Endothelial cell of umbilical vein (primary cell): ENCODE results near the gene WDR37. TPM values are rescaled to one million over a fixed set of nuclear protein-coding genes. Genes with fewer than 3 reads are reported as not detected.

Experiments used
- BruUV-seq: library from RNA; stranded (reverse); fragments of 400-500 nt; replicated peaks from 2 replicates; lab custom pipeline; 2021; lab: Mats Ljungman, UMichigan
- CTCF ChIA-PET: fragments of 300-600, 350-600 bp; sonication (Branson Sonifier 250); formaldehyde crosslinking; loops from one replicate; lab custom pipeline; 2021; ENCODE audit warnings: antibody characterized with exemption, inconsistent platforms; lab: Charles Lee
- POLR2A ChIA-PET: fragments of 300-600, 350-600 bp; sonication (Branson Sonifier 250); formaldehyde crosslinking; loops from one replicate; lab custom pipeline; 2021; ENCODE audit warnings: antibody characterized with exemption, inconsistent platforms; lab: Charles Lee
- DNase-seq: peaks from one replicate; pipeline ENCODE4 v3.0.0-alpha.2; 2011; ENCODE audit warnings: low read depth, low spot score
- FAIRE-seq: peaks from 2 replicates; lab custom pipeline; 2011; peaks lifted over from hg19 to GRCh38; lab: Jason Lieb, UNC
- H2AFZ ChIP-seq: 2 replicates; pipeline ENCODE4 v1.6.0; 2012; ENCODE audit warnings: low read depth, low read length, control low read depth, inconsistent platforms
- H3K27ac ChIP-seq: 2 replicates; pipeline ENCODE4 v1.5.1; 2011; ENCODE audit warnings: low read depth, mild to moderate bottlenecking, control low read depth, low read length, moderate library complexity; ENCODE audit not compliant: insufficient read depth
- H3K27me3 ChIP-seq, 2 experiments: 2 replicates each; pipeline versions ENCODE4 v1.6.0 to v1.6.1; 2011; ENCODE audit warnings: low read length in 2 of 2, mixed read lengths in 1 of 2; ENCODE audit not compliant: control insufficient read depth in 2 of 2, insufficient read depth in 2 of 2
- H3K36me3 ChIP-seq, 2 experiments: 2 replicates in 1 of 2; 3 replicates in 1 of 2; pipeline ENCODE4 v1.5.1; 2011; ENCODE audit warnings: low read length in 2 of 2, mild to moderate bottlenecking in 1 of 2, moderate library complexity in 1 of 2; ENCODE audit not compliant: control insufficient read depth in 2 of 2, insufficient read depth in 2 of 2; ENCODE audit errors: extremely low read depth in 1 of 2
- H3K4me1 ChIP-seq: 3 replicates; pipeline ENCODE4 v1.5.1; 2011; ENCODE audit warnings: mild to moderate bottlenecking, low read length; ENCODE audit not compliant: control insufficient read depth, insufficient read depth; ENCODE audit errors: extremely low read depth
- H3K4me2 ChIP-seq: 2 replicates; pipeline ENCODE4 v1.6.1; 2011; ENCODE audit warnings: low read length, control low read depth, mixed read lengths; ENCODE audit not compliant: insufficient read depth
- H3K4me3 ChIP-seq, 3 experiments: fragments of 200-600 bp in 1 of 3; sonication (generic), shearing (Covaris generic) in 1 of 3; replicated peaks in 1 of 3; 2 replicates each; pipeline ENCODE4 v1.5.1; 2011 to 2016; ENCODE audit warnings: control low read depth in 3 of 3, low read length in 3 of 3, mild to moderate bottlenecking in 2 of 3, inconsistent platforms in 1 of 3, low read depth in 1 of 3, moderate library complexity in 1 of 3; ENCODE audit not compliant: insufficient read depth in 1 of 3
- H3K79me2 ChIP-seq: 2 replicates; pipeline ENCODE4 v1.6.0; 2012; ENCODE audit warnings: low read length, inconsistent platforms; ENCODE audit not compliant: control insufficient read depth, insufficient read depth
- H3K9ac ChIP-seq: replicated peaks from 2 replicates; pipeline ENCODE3; 2011; ENCODE audit warnings: low read length, control low read depth; ENCODE audit not compliant: insufficient read depth; ENCODE audit errors: extremely low read depth
- H3K9me1 ChIP-seq: replicated peaks from 3 replicates; pipeline ENCODE4 v1.6.0; 2011; ENCODE audit warnings: mild to moderate bottlenecking, low read length; ENCODE audit not compliant: control insufficient read depth, insufficient read depth; ENCODE audit errors: extremely low read depth
- H3K9me3 ChIP-seq: replicated peaks from 2 replicates; pipeline ENCODE4 v1.5.1; 2012; ENCODE audit warnings: low read length, inconsistent platforms; ENCODE audit not compliant: control insufficient read depth, insufficient read depth
- H4K20me1 ChIP-seq: replicated peaks from 2 replicates; pipeline ENCODE3; 2011; ENCODE audit warnings: mild to moderate bottlenecking, low read length; ENCODE audit not compliant: control insufficient read depth, insufficient read depth; ENCODE audit errors: extremely low read depth
- CTCF ChIP-seq, 2 donors: IDR thresholded peaks; 1 replicate in 1 of 2; 2 replicates in 1 of 2; pipeline ENCODE4 v1.5.1; 2011; ENCODE audit warnings: low read length in 2 of 2, mild to moderate bottlenecking in 2 of 2, moderate library complexity in 2 of 2, control low read depth in 1 of 2, inconsistent platforms in 1 of 2, low read depth in 1 of 2; ENCODE audit not compliant: insufficient read depth in 1 of 2; ENCODE audit errors: extremely low read depth in 1 of 2
- FOS ChIP-seq: IDR thresholded peaks from 2 replicates; pipeline ENCODE4 v1.6.1; 2011; ENCODE audit warnings: mild to moderate bottlenecking, low read length, moderate library complexity, borderline replicate concordance; ENCODE audit not compliant: insufficient read depth
- GATA2 ChIP-seq: IDR thresholded peaks from 2 replicates; pipeline ENCODE4 v1.7.0; 2011; ENCODE audit warnings: low read depth, mild to moderate bottlenecking, moderate library complexity, mixed read lengths, low read length; ENCODE audit not compliant: insufficient read length, insufficient read depth
- MYC ChIP-seq: IDR thresholded peaks from one replicate; pipeline ENCODE4 v1.6.1; 2011; ENCODE audit warnings: mild to moderate bottlenecking, low read depth, low read length
- POLR2A ChIP-seq: IDR thresholded peaks from 2 replicates; pipeline ENCODE4 v1.6.1; 2012; ENCODE audit warnings: low read depth, mild to moderate bottlenecking, control low read depth, low read length
- POLR2AphosphoS5 ChIP-seq: IDR thresholded peaks from 2 replicates; pipeline ENCODE4 v1.6.1; 2012; ENCODE audit warnings: low read depth, mild to moderate bottlenecking, control low read depth, low read length, moderate library complexity; ENCODE audit not compliant: insufficient read depth
- dilution Hi-C: fragments of 300-500 bp; cut with MboI; formaldehyde crosslinking; loops from one replicate; pipeline ENCODE4 v1.15.0; 2019; ENCODE audit warnings: low sequenced_read_pairs; ENCODE audit not compliant: extremely low pct_ligation_motif_present
- intact Hi-C: fragments of 100-400 bp; cut with micrococcal nuclease; formaldehyde crosslinking; loops from one replicate; pipeline ENCODE4 v1.10.0; 2022
- polyA plus RNA-seq, 4 experiments: library from polyadenylated mRNA; depleted of rRNA in 3 of 4; stranded (reverse) in 3 of 4; unstranded in 1 of 4; fragments of >200 nt; gene quantifications; 2 replicates each; pipeline versions ENCODE4 v1.2.1 to v1.2.3, GENCODE V29; 2011 to 2012; ENCODE audit warnings: missing spikeins in 1 of 4
- total RNA-seq: library from RNA; stranded (reverse); gene quantifications from 2 replicates; pipeline ENCODE4 v1.2.3, GENCODE V29; 2021
- TF ChIP-seq, protein P1 (sequence below): IDR thresholded peaks from 2 replicates; pipeline ENCODE4 v1.6.1; 2011; ENCODE audit not compliant: insufficient read depth, insufficient read length

Gene WDR37
- total and polyA plus RNA-seq, 2 donors (not counting 3 experiments of a cell fraction or from before 2014, with no cell fraction given): 21.7 to 25.5 TPM

- no TSS peak for BruUV-seq
- peaks cover 34 to 48% of the 10 kb centered on the region in 2 experiments for H3K36me3 ChIP-seq
- ChIA-PET POLR2A (no interaction called here), CTCF (no interaction called here)
- no peak overlapping the region for H3K4me2 ChIP-seq
- H2AFZ ChIP-seq: no peak overlapping the region
- no peak overlapping the region for H3K9ac ChIP-seq
- DNase-seq (no peak), FAIRE-seq (no peak)
- no peaks in the 10 kb centered on the region for H3K4me1 ChIP-seq
- intact Hi-C loops: no loop called here
- H4K20me1 ChIP-seq: no peaks in the 10 kb centered on the region
- H3K79me2 ChIP-seq: peaks cover 3% of the 10 kb centered on the region
- no peaks in the 10 kb centered on the region for H3K9me1 ChIP-seq
- H3K27ac ChIP-seq: no peak overlapping the region
- no peaks in the 10 kb centered on the region for H3K9me3 ChIP-seq
- H3K4me3 ChIP-seq: no peak overlapping the region
- no peaks in the 10 kb centered on the region for H3K27me3 ChIP-seq
- TF ChIP-seq POLR2A: no peak
- no peak for TF ChIP-seq GATA2
- dilution Hi-C loops: no loop called here
These were observed 40.5 kb upstream of the WDR37 start for GRCh38 chr10:1015688-1016087.

DNA sequence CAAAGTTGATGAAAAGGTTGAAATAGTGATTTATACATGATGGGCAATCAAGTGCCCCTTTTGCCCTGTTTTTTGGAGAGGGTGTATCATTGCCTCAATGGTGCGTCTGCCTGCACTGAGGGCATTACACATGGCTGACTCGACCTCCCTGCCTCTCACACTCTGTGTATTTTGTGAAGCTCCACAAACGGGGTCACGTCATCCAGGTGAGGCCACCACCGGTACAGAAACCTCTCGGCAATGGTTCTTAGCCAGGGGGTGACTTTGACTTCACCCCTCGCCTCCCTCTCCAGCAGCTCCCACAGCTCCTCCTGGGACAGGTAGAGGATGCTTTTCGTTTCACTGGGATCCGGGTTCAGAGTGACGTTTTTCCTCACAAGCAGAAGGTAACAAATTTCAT lies 36.8 kb upstream of the WDR37 start:
- intact Hi-C loops (no loop called here), dilution Hi-C loops (no loop called here)
- Histone ChIP-seq H4K20me1 (no peaks in the 10 kb centered on the region), H3K4me3 (no peak overlapping the region), H3K27ac (no peak overlapping the region), H3K9ac (no peak overlapping the region), H3K4me2 (no peak overlapping the region), H3K36me3 (peaks cover 22 to 28% of the 10 kb centered on the region in 2 experiments), H3K79me2 (no peaks in the 10 kb centered on the region), H2AFZ (no peak overlapping the region), H3K4me1 (no peaks in the 10 kb centered on the region), H3K9me3 (no peaks in the 10 kb centered on the region), H3K27me3 (no peaks in the 10 kb centered on the region), H3K9me1 (no peaks in the 10 kb centered on the region)
- POLR2A ChIA-PET: no interaction called here
- TF ChIP-seq, protein P1, sequence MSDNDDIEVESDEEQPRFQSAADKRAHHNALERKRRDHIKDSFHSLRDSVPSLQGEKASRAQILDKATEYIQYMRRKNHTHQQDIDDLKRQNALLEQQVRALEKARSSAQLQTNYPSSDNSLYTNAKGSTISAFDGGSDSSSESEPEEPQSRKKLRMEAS: no peak
- TF ChIP-seq MYC (no peak), CTCF (IDR thresholded peaks at IDR 0.05; ENCODE audit: extremely low read depth in 1 of 2, insufficient read depth in 1 of 2, low read depth in 1 of 2, low read length in 2 of 2) (no peak), FOS (no peak), POLR2AphosphoS5 (no peak)
- DNase-seq (no peak), FAIRE-seq (no peak)
- CTCF ChIA-PET: interaction anchor here (1.0 kb wide), 1 partner anchor 18 kb away, joined by 3 read pairs; no protein-coding TSS in a partner anchor
- no TSS peak for BruUV-seq
